HepG2 (cell line): ENCODE data around the gene INTU. TPM values are rescaled to one million over a fixed set of nuclear protein-coding genes. Genes with fewer than 3 reads are reported as not detected.

Experiments
- ATAC-seq: fragments of 200-7000 bp; cut with Tn5 transposase; 3 replicates; pipeline ENCODE4 v1.9.1; 2020; ENCODE audit warnings: mild to moderate bottlenecking, moderate library complexity
- BruUV-seq: library from RNA; stranded (reverse); fragments of 400-500 nt; replicated peaks from 2 replicates; lab custom pipeline; 2021; lab: Mats Ljungman, UMichigan
- CTCF ChIA-PET: fragments of 300-600 bp; formaldehyde crosslinking; extraction: SDS; loops from one replicate; lab custom pipeline; 2021; ENCODE audit warnings: low total read pairs, inconsistent platforms, low intra/inter-chr PET ratio; lab: Yijun Ruan, JAX
- POLR2A ChIA-PET: fragments of 350-600 bp; sonication (Branson Sonifier 250); formaldehyde crosslinking; loops from one replicate; lab custom pipeline; 2020; ENCODE audit warnings: antibody characterized with exemption, inconsistent platforms; lab: Yijun Ruan, JAX
- DNase-seq: peaks from one replicate; pipeline ENCODE4 v3.0.0-alpha.2; 2015; ENCODE audit warnings: low spot score
- FAIRE-seq: peaks from 3 replicates; lab custom pipeline; 2011; peaks lifted over from hg19 to GRCh38; lab: Jason Lieb, UNC
- H2AFZ ChIP-seq: one replicate; pipeline ENCODE4 v1.6.1; 2011; ENCODE audit warnings: low read length, inconsistent platforms
- H3K27ac ChIP-seq: fragments of 300-600 bp; 3 replicates; pipeline ENCODE4 v1.8.0; 2011; ENCODE audit warnings: mixed run types, mild to moderate bottlenecking, mixed read lengths, low read length, inconsistent platforms; ENCODE audit not compliant: insufficient read depth; ENCODE audit errors: extremely low read length
- H3K27me3 ChIP-seq, 2 experiments: fragments of 200-600 bp in 1 of 2; 2 replicates in 1 of 2; 3 replicates in 1 of 2; pipeline versions ENCODE4 v1.6.0 to v1.8.0; 2011; ENCODE audit warnings: low read length in 2 of 2, mild to moderate bottlenecking in 2 of 2, moderate library complexity in 2 of 2, inconsistent platforms in 1 of 2; ENCODE audit not compliant: insufficient read depth in 2 of 2, control insufficient read depth in 1 of 2
- H3K36me3 ChIP-seq, 2 experiments: fragments of 200-600 bp in 1 of 2; replicated peaks in 1 of 2; 2 replicates in 1 of 2; 3 replicates in 1 of 2; pipeline versions ENCODE4 v1.5.1 to v1.8.0; 2011; ENCODE audit warnings: low read length in 2 of 2, inconsistent platforms in 1 of 2; ENCODE audit not compliant: insufficient read depth in 2 of 2, control insufficient read depth in 1 of 2
- H3K4me1 ChIP-seq: 2 replicates; pipeline ENCODE4 v1.5.1; 2012; ENCODE audit warnings: low read length, inconsistent platforms; ENCODE audit not compliant: insufficient read depth
- H3K4me2 ChIP-seq: 2 replicates; pipeline ENCODE4 v1.6.0; 2011; ENCODE audit warnings: low read depth, low read length, inconsistent platforms
- H3K4me3 ChIP-seq, 3 experiments: fragments of 200-600 bp in 1 of 3; sonication (generic), shearing (Covaris generic) in 1 of 3; replicated peaks in 1 of 3; 2 replicates each; pipeline ENCODE4 v1.5.1; 2011 to 2016; ENCODE audit warnings: low read length in 3 of 3, inconsistent platforms in 2 of 3, low read depth in 2 of 3, mild to moderate bottlenecking in 2 of 3, control low read depth in 1 of 3, mixed read lengths in 1 of 3; ENCODE audit not compliant: insufficient read depth in 1 of 3
- H3K79me2 ChIP-seq: one replicate; pipeline ENCODE4 v1.6.1; 2011; ENCODE audit warnings: low read length, inconsistent platforms; ENCODE audit not compliant: insufficient read depth
- H3K9ac ChIP-seq: 2 replicates; pipeline ENCODE4 v1.6.0; 2011; ENCODE audit warnings: mild to moderate bottlenecking, low read depth, low read length, inconsistent platforms; ENCODE audit not compliant: insufficient read depth
- H3K9me3 ChIP-seq: 2 replicates; pipeline ENCODE4 v1.5.1; 2012; ENCODE audit warnings: mild to moderate bottlenecking, low read length
- H4K20me1 ChIP-seq: 2 replicates; pipeline ENCODE4 v1.6.0; 2011; ENCODE audit warnings: inconsistent platforms, mild to moderate bottlenecking, low read length, moderate library complexity; ENCODE audit not compliant: insufficient read depth
- CHD2 ChIP-seq: IDR thresholded peaks from 2 replicates; pipeline ENCODE4 v1.6.1; 2011; ENCODE audit warnings: low read depth, low read length, improper control_type of control experiment
- THYN1 ChIP-seq: sonication (generic); formaldehyde crosslinking; IDR thresholded peaks from 2 replicates; pipeline ENCODE4 v1.8.1; 2023; ENCODE audit warnings: low read depth, mild to moderate bottlenecking, moderate library complexity, missing genetic modification reagents, borderline replicate concordance
- ZNF329 ChIP-seq: sonication (generic); formaldehyde crosslinking; IDR thresholded peaks from 2 replicates; pipeline ENCODE4 v1.9.0; 2021; ENCODE audit warnings: low read depth, mild to moderate bottlenecking, missing genetic modification reagents
- ZNF484 ChIP-seq: sonication (generic); formaldehyde crosslinking; IDR thresholded peaks from 2 replicates; pipeline ENCODE4 v1.5.1; 2020; ENCODE audit warnings: mild to moderate bottlenecking, low read depth, missing genetic modification reagents, borderline replicate concordance
- ZNF841 ChIP-seq: sonication (generic); formaldehyde crosslinking; IDR thresholded peaks from 2 replicates; pipeline ENCODE4 v1.8.1; 2023; ENCODE audit warnings: missing genetic modification reagents, borderline replicate concordance
- WGBS: methylation state at CpG from one replicate; pipeline ENCODE4 v1.1.6; 2017; ENCODE audit warnings: low lambda C conversion rate; 5-methylcytosine and 5-hydroxymethylcytosine counted together
- in situ Hi-C: cut with HindIII; loops from 2 replicates; pipeline ENCODE4 v1.10.0; 2017; ENCODE audit warnings: low pct_unique_long_range_greater_than_20kb; ENCODE audit not compliant: extremely low pct_ligation_motif_present
- intact Hi-C: fragments of 100-400 bp; cut with micrococcal nuclease; formaldehyde crosslinking; loops from one replicate; pipeline ENCODE4 v1.10.0; 2022; ENCODE audit not compliant: unreplicated experiment
- polyA plus RNA-seq, 8 experiments: library from polyadenylated mRNA; depleted of rRNA in 3 of 8; stranded (reverse) in 7 of 8; unstranded in 1 of 8; fragments of >200 nt; fragmentation: Illumina TruSeq in 4 of 8; extraction: Trizol in 4 of 8; gene quantifications; 2 replicates each; pipeline versions ENCODE4 v1.2.1 to v1.2.3, GENCODE V29; 2011 to 2016; ENCODE audit warnings: low read depth in 4 of 8, missing spikeins in 1 of 8, mixed read lengths in 1 of 8; ENCODE audit not compliant: insufficient read depth in 1 of 8
- total RNA-seq, 5 experiments: library from RNA; depleted of rRNA; stranded (reverse); fragments of >200 nt; fragmentation: Illumina TruSeq; extraction: Trizol; gene quantifications; 2 replicates each; pipeline ENCODE4 v1.2.3, GENCODE V29; 2016; ENCODE audit warnings: low read depth in 1 of 5
- TF ChIP-seq, protein P1 (sequence below): IDR thresholded peaks from 2 replicates; pipeline ENCODE4 v1.6.1; 2016; ENCODE audit warnings: missing biosample characterization, missing genetic modification reagents, low read depth
- TF ChIP-seq, protein P2 (sequence below): sonication (generic); formaldehyde crosslinking; IDR thresholded peaks from one replicate; pipeline ENCODE4 v1.5.1; 2020; ENCODE audit warnings: mild to moderate bottlenecking, missing genetic modification reagents; ENCODE audit errors: not compliant biosample characterization

The INTU gene
- total and polyA plus RNA-seq, 2 of the 13 experiments (the other 11 are each of a cell fraction or from before 2014, with no cell fraction given): 5.3 to 6.2 TPM

GRCh38 chr4:127618427-127618826, 14.3 kb upstream of the INTU start:
- ChIA-PET CTCF (no interaction called here), POLR2A (no interaction called here)
- no peaks in the 10 kb centered on the region for H3K36me3 ChIP-seq
- in situ Hi-C loops: no loop called here
- H2AFZ ChIP-seq: no peak overlapping the region
- no peak overlapping the region for H3K4me2 ChIP-seq
- no peak for FAIRE-seq
- H4K20me1 ChIP-seq: no peaks in the 10 kb centered on the region
- TF ChIP-seq ZNF841 (CRISPR knock-in tag): no peak
- no peak for TF ChIP-seq ZNF484 (CRISPR knock-in tag)
- no peak for TF ChIP-seq ZNF329
- no peak for TF ChIP-seq CHD2
- no peak for DNase-seq
- H3K79me2 ChIP-seq: no peaks in the 10 kb centered on the region
- no peaks in the 10 kb centered on the region for H3K9me3 ChIP-seq
- no peak overlapping the region for H3K27ac ChIP-seq
- no TSS peak for BruUV-seq
- no peak overlapping the region for H3K9ac ChIP-seq
- H3K4me3 ChIP-seq: no peak overlapping the region
- no peak for ATAC-seq
- H3K27me3 ChIP-seq: peaks cover 0 to 26% of the 10 kb centered on the region in 2 experiments; a peak in 4 of 5 replicates
- intact Hi-C loops: no loop called here
- peaks cover 11% of the 10 kb centered on the region for H3K4me1 ChIP-seq

- no peaks in the 10 kb centered on the region for H4K20me1 ChIP-seq
- ATAC-seq: no peak
- in situ Hi-C loops (no loop called here), intact Hi-C loops (loop anchor here (1.0 to 5.0 kb wide), 3 partner anchors 10 to 155 kb away; partner anchors contain the start of genes INTU and SLC25A31)
- H3K9me3 ChIP-seq: no peaks in the 10 kb centered on the region
- no peak overlapping the region for H3K9ac ChIP-seq
- peak overlapping the region in 1 of 3 experiments; percentile 63; a peak in 3 of 6 replicates for H3K4me3 ChIP-seq
- no peaks in the 10 kb centered on the region for H3K36me3 ChIP-seq
- peaks cover 15% of the 10 kb centered on the region for H3K4me1 ChIP-seq
- WGBS: 51% methylated on average over 5 of the region's 12 CpGs
- no peak overlapping the region for H2AFZ ChIP-seq
- H3K79me2 ChIP-seq: no peaks in the 10 kb centered on the region
- peaks cover 0 to 34% of the 10 kb centered on the region in 2 experiments; a peak in 4 of 5 replicates for H3K27me3 ChIP-seq
- FAIRE-seq: no peak
- CTCF ChIA-PET: no interaction called here
- POLR2A ChIA-PET: no interaction called here
- DNase-seq: no peak
- BruUV-seq: no TSS peak
- no peak overlapping the region for H3K27ac ChIP-seq
- H3K4me2 ChIP-seq: peak overlapping the region; percentile 66
- TF ChIP-seq, protein P1, sequence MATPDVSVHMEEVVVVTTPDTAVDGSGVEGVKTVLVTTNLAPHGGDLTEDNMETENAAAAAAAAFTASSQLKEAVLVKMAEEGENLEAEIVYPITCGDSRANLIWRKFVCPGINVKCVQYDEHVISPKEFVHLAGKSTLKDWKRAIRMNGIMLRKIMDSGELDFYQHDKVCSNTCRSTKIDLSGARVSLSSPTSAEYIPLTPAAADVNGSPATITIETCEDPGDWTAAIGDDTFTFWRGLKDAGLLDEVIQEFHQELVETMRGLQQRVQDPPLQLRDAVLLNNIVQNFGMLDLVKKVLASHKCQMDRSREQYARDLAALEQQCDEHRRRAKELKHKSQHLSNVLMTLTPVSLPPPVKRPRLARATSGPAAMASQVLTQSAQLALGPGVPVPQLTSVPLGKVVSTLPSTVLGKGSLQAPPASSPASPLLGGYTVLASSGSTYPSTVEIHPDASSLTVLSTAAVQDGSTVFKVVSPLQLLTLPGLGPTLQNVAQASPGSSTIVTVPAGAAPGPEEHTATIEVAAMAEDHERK (CRISPR knock-in tag): no peak
- no peak for TF ChIP-seq THYN1 (CRISPR knock-in tag)
- TF ChIP-seq, protein P2, sequence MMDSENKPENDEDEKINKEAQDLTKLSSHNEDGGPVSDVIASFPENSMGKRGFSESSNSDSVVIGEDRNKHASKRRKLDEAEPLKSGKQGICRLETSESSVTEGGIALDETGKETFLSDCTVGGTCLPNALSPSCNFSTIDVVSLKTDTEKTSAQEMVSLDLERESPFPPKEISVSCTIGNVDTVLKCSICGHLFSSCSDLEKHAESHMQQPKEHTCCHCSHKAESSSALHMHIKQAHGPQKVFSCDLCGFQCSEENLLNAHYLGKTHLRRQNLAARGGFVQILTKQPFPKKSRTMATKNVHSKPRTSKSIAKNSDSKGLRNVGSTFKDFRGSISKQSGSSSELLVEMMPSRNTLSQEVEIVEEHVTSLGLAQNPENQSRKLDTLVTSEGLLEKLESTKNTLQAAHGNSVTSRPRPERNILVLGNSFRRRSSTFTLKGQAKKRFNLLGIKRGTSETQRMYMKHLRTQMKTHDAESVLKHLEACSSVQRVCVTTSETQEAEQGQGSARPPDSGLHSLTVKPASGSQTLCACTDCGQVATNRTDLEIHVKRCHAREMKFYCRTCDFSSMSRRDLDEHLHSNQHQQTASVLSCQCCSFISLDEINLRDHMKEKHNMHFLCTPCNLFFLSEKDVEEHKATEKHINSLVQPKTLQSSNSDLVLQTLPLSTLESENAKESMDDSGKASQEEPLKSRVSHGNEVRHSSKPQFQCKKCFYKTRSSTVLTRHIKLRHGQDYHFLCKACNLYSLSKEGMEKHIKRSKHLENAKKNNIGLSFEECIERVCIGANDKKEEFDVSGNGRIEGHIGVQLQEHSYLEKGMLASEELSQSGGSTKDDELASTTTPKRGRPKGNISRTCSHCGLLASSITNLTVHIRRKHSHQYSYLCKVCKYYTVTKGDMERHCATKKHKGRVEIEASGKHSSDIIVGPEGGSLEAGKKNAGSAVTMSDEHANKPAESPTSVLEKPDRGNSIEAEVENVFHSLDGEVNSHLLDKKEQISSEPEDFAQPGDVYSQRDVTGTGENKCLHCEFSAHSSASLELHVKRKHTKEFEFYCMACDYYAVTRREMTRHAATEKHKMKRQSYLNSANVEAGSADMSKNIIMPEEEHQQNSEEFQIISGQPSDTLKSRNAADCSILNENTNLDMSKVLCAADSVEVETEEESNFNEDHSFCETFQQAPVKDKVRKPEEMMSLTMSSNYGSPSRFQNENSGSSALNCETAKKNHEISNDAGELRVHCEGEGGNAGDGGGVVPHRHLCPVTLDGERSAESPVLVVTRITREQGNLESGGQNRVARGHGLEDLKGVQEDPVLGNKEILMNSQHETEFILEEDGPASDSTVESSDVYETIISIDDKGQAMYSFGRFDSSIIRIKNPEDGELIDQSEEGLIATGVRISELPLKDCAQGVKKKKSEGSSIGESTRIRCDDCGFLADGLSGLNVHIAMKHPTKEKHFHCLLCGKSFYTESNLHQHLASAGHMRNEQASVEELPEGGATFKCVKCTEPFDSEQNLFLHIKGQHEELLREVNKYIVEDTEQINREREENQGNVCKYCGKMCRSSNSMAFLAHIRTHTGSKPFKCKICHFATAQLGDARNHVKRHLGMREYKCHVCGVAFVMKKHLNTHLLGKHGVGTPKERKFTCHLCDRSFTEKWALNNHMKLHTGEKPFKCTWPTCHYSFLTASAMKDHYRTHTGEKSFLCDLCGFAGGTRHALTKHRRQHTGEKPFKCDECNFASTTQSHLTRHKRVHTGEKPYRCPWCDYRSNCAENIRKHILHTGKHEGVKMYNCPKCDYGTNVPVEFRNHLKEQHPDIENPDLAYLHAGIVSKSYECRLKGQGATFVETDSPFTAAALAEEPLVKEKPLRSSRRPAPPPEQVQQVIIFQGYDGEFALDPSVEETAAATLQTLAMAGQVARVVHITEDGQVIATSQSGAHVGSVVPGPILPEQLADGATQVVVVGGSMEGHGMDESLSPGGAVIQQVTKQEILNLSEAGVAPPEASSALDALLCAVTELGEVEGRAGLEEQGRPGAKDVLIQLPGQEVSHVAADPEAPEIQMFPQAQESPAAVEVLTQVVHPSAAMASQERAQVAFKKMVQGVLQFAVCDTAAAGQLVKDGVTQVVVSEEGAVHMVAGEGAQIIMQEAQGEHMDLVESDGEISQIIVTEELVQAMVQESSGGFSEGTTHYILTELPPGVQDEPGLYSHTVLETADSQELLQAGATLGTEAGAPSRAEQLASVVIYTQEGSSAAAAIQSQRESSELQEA (CRISPR knock-in tag): no peak
Measured at GRCh38 chr4:127622621-127622920, 10.2 kb upstream of the INTU start.
